ENCODE measurements around the gene CIB1.

Gene CIB1

DNA sequence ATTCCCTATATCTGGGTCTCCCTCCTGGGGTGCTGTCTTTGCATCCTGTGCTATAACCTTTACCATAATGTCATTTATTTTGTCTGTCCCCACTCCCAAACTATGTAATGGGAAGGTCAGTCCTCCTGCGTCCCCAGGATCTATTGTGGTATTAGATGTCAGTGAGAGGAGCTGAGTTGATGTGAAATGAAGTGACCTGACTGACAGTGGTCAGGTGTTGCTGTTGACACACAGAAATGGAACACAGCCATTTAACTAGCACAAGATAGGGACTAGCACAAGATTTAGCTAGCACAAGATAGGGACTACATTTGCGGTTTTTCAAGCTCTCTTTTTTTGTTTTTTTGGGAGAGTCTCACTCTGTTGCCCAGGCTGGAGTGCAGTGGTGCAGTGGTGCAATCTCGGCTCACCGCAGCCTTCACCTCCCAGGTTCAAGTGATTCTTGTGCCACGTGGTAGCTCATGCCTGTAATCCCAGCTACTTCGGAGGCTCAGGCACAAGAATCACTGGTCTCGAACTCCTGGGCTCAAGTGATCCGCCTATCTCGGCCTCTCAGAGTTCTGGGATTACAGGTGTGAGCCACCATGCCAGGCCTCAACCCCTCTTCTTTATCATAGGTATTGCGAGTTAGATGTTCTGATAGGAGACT, 36.9 kb upstream of the CIB1 start:
- H3K79me2 ChIP-seq (ENCODE audit: insufficient read depth, low read depth) = peaks cover 52% of the 10 kb centered on the region
- H3K27me3 ChIP-seq (ENCODE audit: insufficient read depth, low read depth) = no peaks in the 10 kb centered on the region
- no peak overlapping the region for H3K4me3 ChIP-seq (IDR thresholded peaks at IDR 0.05; ENCODE audit: insufficient read depth, low read depth, low read length)
- H3K36me3 ChIP-seq (ENCODE audit: insufficient read depth) = no peaks in the 10 kb centered on the region; the same call in 1 of the 2 replicates
- peaks cover 26% of the 10 kb centered on the region for H3K4me1 ChIP-seq (ENCODE audit: low read depth, poor library complexity, severe bottlenecking)
- TF ChIP-seq, protein P1, sequence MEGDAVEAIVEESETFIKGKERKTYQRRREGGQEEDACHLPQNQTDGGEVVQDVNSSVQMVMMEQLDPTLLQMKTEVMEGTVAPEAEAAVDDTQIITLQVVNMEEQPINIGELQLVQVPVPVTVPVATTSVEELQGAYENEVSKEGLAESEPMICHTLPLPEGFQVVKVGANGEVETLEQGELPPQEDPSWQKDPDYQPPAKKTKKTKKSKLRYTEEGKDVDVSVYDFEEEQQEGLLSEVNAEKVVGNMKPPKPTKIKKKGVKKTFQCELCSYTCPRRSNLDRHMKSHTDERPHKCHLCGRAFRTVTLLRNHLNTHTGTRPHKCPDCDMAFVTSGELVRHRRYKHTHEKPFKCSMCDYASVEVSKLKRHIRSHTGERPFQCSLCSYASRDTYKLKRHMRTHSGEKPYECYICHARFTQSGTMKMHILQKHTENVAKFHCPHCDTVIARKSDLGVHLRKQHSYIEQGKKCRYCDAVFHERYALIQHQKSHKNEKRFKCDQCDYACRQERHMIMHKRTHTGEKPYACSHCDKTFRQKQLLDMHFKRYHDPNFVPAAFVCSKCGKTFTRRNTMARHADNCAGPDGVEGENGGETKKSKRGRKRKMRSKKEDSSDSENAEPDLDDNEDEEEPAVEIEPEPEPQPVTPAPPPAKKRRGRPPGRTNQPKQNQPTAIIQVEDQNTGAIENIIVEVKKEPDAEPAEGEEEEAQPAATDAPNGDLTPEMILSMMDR (conservative IDR thresholded peaks at IDR 0.05; ENCODE audit: low read depth, low read length) = no peak
- no peak overlapping the region for H3K27ac ChIP-seq
- H3K4me2 ChIP-seq = no peak overlapping the region
- H3K9ac ChIP-seq = no peak overlapping the region
- no peak overlapping the region for H2AFZ ChIP-seq (ENCODE audit: low read depth)
- 0 out of 2 replicates have a peak, but pooled peaks cover 18% of the 10 kb centered on the region for H4K20me1 ChIP-seq (ENCODE audit: insufficient read depth)

DNA sequence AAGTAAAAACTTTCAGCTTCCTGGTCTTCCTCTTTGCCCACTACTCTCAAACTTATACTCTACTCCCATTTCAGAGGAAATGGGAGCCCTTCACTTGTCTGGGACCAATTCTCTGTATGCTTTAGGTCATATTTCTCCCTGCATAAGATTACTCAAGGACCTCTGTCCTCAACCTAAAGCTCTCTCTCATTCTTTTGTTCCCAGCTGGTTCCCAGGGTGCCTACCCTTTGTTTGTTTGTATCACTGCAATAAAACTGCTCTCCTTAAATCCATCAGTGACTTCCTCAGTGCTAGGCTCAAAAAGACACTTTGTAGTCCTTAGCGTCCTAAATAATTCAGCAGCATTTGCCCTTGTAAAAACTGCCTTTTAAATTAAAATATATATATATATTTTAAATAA, 34.7 kb upstream of the CIB1 start:
- 0 out of 2 replicates have a peak, but pooled peaks cover 18% of the 10 kb centered on the region for H4K20me1 ChIP-seq (ENCODE audit: insufficient read depth)
- H2AFZ ChIP-seq (ENCODE audit: low read depth) = no peak overlapping the region
- H3K79me2 ChIP-seq (ENCODE audit: insufficient read depth, low read depth) = peaks cover 51% of the 10 kb centered on the region
- H3K27me3 ChIP-seq (ENCODE audit: insufficient read depth, low read depth) = no peaks in the 10 kb centered on the region
- H3K9ac ChIP-seq = no peak overlapping the region
- H3K4me2 ChIP-seq = peak overlapping the region; percentile 93; the same call in 1 of the 2 replicates
- TF ChIP-seq, protein P1 (conservative IDR thresholded peaks at IDR 0.05; ENCODE audit: low read depth, low read length) = no peak
- H3K36me3 ChIP-seq (ENCODE audit: insufficient read depth) = no peaks in the 10 kb centered on the region; the same call in 1 of the 2 replicates
- H3K4me1 ChIP-seq (ENCODE audit: low read depth, poor library complexity, severe bottlenecking) = peaks cover 36% of the 10 kb centered on the region
- H3K27ac ChIP-seq = no peak overlapping the region
- H3K4me3 ChIP-seq (IDR thresholded peaks at IDR 0.05; ENCODE audit: insufficient read depth, low read depth, low read length) = no peak overlapping the region

- Histone ChIP-seq H3K27me3 (ENCODE audit: insufficient read depth, low read depth) (no peaks in the 10 kb centered on the region), H3K36me3 (ENCODE audit: insufficient read depth) (no peaks in the 10 kb centered on the region; the same call in 1 of the 2 replicates), H4K20me1 (ENCODE audit: insufficient read depth) (0 out of 2 replicates have a peak, but pooled peaks cover 18% of the 10 kb centered on the region), H3K9ac (peak overlapping the region; percentile 86), H3K27ac (peak overlapping the region; percentile 69), H2AFZ (ENCODE audit: low read depth) (peak overlapping the region; percentile 86), H3K4me1 (ENCODE audit: low read depth, poor library complexity, severe bottlenecking) (peaks cover 36% of the 10 kb centered on the region), H3K4me3 (IDR thresholded peaks at IDR 0.05; ENCODE audit: insufficient read depth, low read depth, low read length) (peak overlapping the region; percentile 36), H3K4me2 (peak overlapping the region; percentile 93), H3K79me2 (ENCODE audit: insufficient read depth, low read depth) (peaks cover 46% of the 10 kb centered on the region)
- TF ChIP-seq, protein P1 (conservative IDR thresholded peaks at IDR 0.05; ENCODE audit: low read depth, low read length) = no peak
These were observed 32.7 kb upstream of the CIB1 start for GRCh38 chr15:90266485-90266884.

- H3K79me2 ChIP-seq (ENCODE audit: insufficient read depth, low read depth) = peaks cover 46% of the 10 kb centered on the region
- TF ChIP-seq, protein P1 (conservative IDR thresholded peaks at IDR 0.05; ENCODE audit: low read depth, low read length) = no peak
- H3K27me3 ChIP-seq (ENCODE audit: insufficient read depth, low read depth) = no peaks in the 10 kb centered on the region
- 0 out of 2 replicates have a peak, but pooled peaks cover 18% of the 10 kb centered on the region for H4K20me1 ChIP-seq (ENCODE audit: insufficient read depth)
- H2AFZ ChIP-seq (ENCODE audit: low read depth) = peak overlapping the region; percentile 86
- H3K4me1 ChIP-seq (ENCODE audit: low read depth, poor library complexity, severe bottlenecking) = peaks cover 36% of the 10 kb centered on the region
- peak overlapping the region; percentile 69 for H3K27ac ChIP-seq
- peak overlapping the region; percentile 93 for H3K4me2 ChIP-seq
- peak overlapping the region; percentile 86 for H3K9ac ChIP-seq
- H3K36me3 ChIP-seq (ENCODE audit: insufficient read depth) = no peaks in the 10 kb centered on the region; the same call in 1 of the 2 replicates
- H3K4me3 ChIP-seq (IDR thresholded peaks at IDR 0.05; ENCODE audit: insufficient read depth, low read depth, low read length) = peak overlapping the region; percentile 36
These were observed 32.3 kb upstream of the CIB1 start for GRCh38 chr15:90266061-90266431.
